CD8-positive, alpha-beta memory T cell (primary cell): Measurements from ENCODE around the gene MEGF6. TPM values are rescaled to one million over a fixed set of nuclear protein-coding genes. Genes with fewer than 3 reads are reported as not detected.
"Not testable (repeated sequence)": the region's sequence is repeated elsewhere in the genome, so short reads cannot be mapped to it uniquely, and the experiment has no call there.

Experiments used
- CTCF ChIA-PET: fragments of 350-600 bp; sonication (Branson Sonifier 250); formaldehyde crosslinking; loops from one replicate; lab custom pipeline; 2021; ENCODE audit warnings: antibody characterized with exemption; lab: Charles Lee
- POLR2A ChIA-PET: fragments of 350-600 bp; sonication (Branson Sonifier 250); formaldehyde crosslinking; loops from one replicate; lab custom pipeline; 2021; ENCODE audit warnings: antibody characterized with exemption; lab: Charles Lee
- DNase-seq, 5 donors: peaks; one replicate each; pipeline versions ENCODE4 v3.0.0 to v3.0.0-alpha.2; 2020 to 2022; ENCODE audit warnings: mixed read lengths in 1 of 5
- H3K27ac ChIP-seq: one replicate; pipeline ENCODE4 v1.7.0; 2013; ENCODE audit warnings: low read depth, mild to moderate bottlenecking, low read length, moderate library complexity
- H3K27me3 ChIP-seq: 2 replicates; pipeline ENCODE4 v1.7.0; 2013; ENCODE audit warnings: low read length, mild to moderate bottlenecking; ENCODE audit not compliant: insufficient read depth, poor library complexity, severe bottlenecking
- H3K36me3 ChIP-seq: 2 replicates; pipeline ENCODE4 v1.7.0; 2013; ENCODE audit warnings: mild to moderate bottlenecking, low read length, moderate library complexity; ENCODE audit not compliant: insufficient read depth
- H3K4me1 ChIP-seq: 2 replicates; pipeline ENCODE4 v1.7.0; 2013; ENCODE audit warnings: mild to moderate bottlenecking, low read length, moderate library complexity; ENCODE audit not compliant: insufficient read depth
- H3K4me3 ChIP-seq: 2 replicates; pipeline ENCODE4 v1.7.0; 2013; ENCODE audit warnings: mild to moderate bottlenecking, low read length
- H3K9me3 ChIP-seq: 2 replicates; pipeline ENCODE4 v1.7.0; 2013; ENCODE audit warnings: mild to moderate bottlenecking, low read length
- H3K27ac Mint-ChIP-seq, 8 donors: one replicate each; pipeline ENCODE4 v1.8.0; 2020 to 2021; ENCODE audit warnings: mixed read lengths in 8 of 8, mild to moderate bottlenecking in 6 of 8, inconsistent platforms in 3 of 8, moderate library complexity in 3 of 8
- H3K27me3 Mint-ChIP-seq, 2 donors: one replicate each; pipeline ENCODE4 v1.8.0; 2020 to 2021; ENCODE audit warnings: mixed read lengths in 2 of 2, mild to moderate bottlenecking in 1 of 2, moderate library complexity in 1 of 2
- H3K36me3 Mint-ChIP-seq, 3 donors: one replicate each; pipeline ENCODE4 v1.8.0; 2020 to 2021; ENCODE audit warnings: mixed read lengths in 3 of 3, inconsistent platforms in 1 of 3, mild to moderate bottlenecking in 1 of 3
- H3K4me1 Mint-ChIP-seq, 3 donors: one replicate each; pipeline ENCODE4 v1.8.0; 2020 to 2021; ENCODE audit warnings: mixed read lengths in 3 of 3, inconsistent platforms in 1 of 3, mild to moderate bottlenecking in 1 of 3
- H3K4me3 Mint-ChIP-seq, 7 donors: one replicate each; pipeline ENCODE4 v1.8.0; 2020 to 2021; ENCODE audit warnings: mixed read lengths in 7 of 7, mild to moderate bottlenecking in 6 of 7, moderate library complexity in 4 of 7, inconsistent platforms in 2 of 7
- H3K9me3 Mint-ChIP-seq, 5 donors: one replicate each; pipeline ENCODE4 v1.8.0; 2020 to 2022; ENCODE audit warnings: mixed read lengths in 5 of 5, mild to moderate bottlenecking in 3 of 5, moderate library complexity in 2 of 5, inconsistent platforms in 1 of 5
- polyA plus RNA-seq: library from polyadenylated mRNA; unstranded; fragments of 300-500 nt; fragmentation: Illumina TruSeq; gene quantifications from one replicate; pipeline ENCODE4 v1.2.3, GENCODE V29; 2021
- total RNA-seq, 2 experiments: library from RNA; stranded (reverse); gene quantifications; one replicate each; pipeline ENCODE4 v1.2.3, GENCODE V29; 2021

MEGF6 gene
- total and polyA plus RNA-seq, 3 experiments from 2014 or later = 3.4 to 12.0 (median 10.8) TPM

GRCh38 chr1:3572638-3573037 lies 38.7 kb downstream of the MEGF6 start:
- DNase-seq, H3K36me3 Mint-ChIP-seq, H3K4me3 Mint-ChIP-seq, H3K4me1 ChIP-seq, H3K27me3 ChIP-seq, H3K36me3 ChIP-seq, H3K9me3 ChIP-seq, POLR2A ChIA-PET, CTCF ChIA-PET, H3K9me3 Mint-ChIP-seq, H3K27me3 Mint-ChIP-seq, H3K27ac ChIP-seq, H3K27ac Mint-ChIP-seq, H3K4me3 ChIP-seq, H3K4me1 Mint-ChIP-seq: not testable (repeated sequence)

GRCh38 chr1:3571263-3571662 lies 40.0 kb downstream of the MEGF6 start:
- no peaks in the 10 kb centered on the region for H3K9me3 Mint-ChIP-seq
- CTCF ChIA-PET = no interaction called here
- no peaks in the 10 kb centered on the region for H3K27me3 Mint-ChIP-seq
- Histone ChIP-seq H3K9me3 (no peaks in the 10 kb centered on the region), H3K4me3 (no peak overlapping the region), H3K4me1 (no peaks in the 10 kb centered on the region), H3K27me3 (no peaks in the 10 kb centered on the region), H3K27ac (no peak overlapping the region), H3K36me3 (no peaks in the 10 kb centered on the region)
- no peaks in the 10 kb centered on the region for H3K4me1 Mint-ChIP-seq
- POLR2A ChIA-PET = no interaction called here
- no peaks in the 10 kb centered on the region for H3K36me3 Mint-ChIP-seq
- no peak overlapping the region for H3K27ac Mint-ChIP-seq
- DNase-seq = no peak
- H3K4me3 Mint-ChIP-seq = no peak overlapping the region

GRCh38 chr1:3570066-3570986 lies 41.0 kb downstream of the MEGF6 start:
- H3K9me3 ChIP-seq = no peaks in the 10 kb centered on the region
- H3K27ac ChIP-seq = no peak overlapping the region
- no peaks in the 10 kb centered on the region for H3K4me1 ChIP-seq
- no peaks in the 10 kb centered on the region for H3K27me3 ChIP-seq
- ChIA-PET POLR2A (no interaction called here), CTCF (no interaction called here)
- DNase-seq = no peak
- H3K36me3 ChIP-seq = no peaks in the 10 kb centered on the region
- H3K4me3 ChIP-seq = no peak overlapping the region
- Mint-ChIP-seq H3K4me1 (no peaks in the 10 kb centered on the region), H3K27me3 (no peaks in the 10 kb centered on the region), H3K4me3 (no peak overlapping the region), H3K27ac (no peak overlapping the region), H3K36me3 (no peaks in the 10 kb centered on the region), H3K9me3 (no peaks in the 10 kb centered on the region)

- Histone ChIP-seq H3K27ac (no peak overlapping the region), H3K36me3 (no peaks in the 10 kb centered on the region), H3K9me3 (no peaks in the 10 kb centered on the region), H3K4me1 (no peaks in the 10 kb centered on the region), H3K27me3 (no peaks in the 10 kb centered on the region), H3K4me3 (no peak overlapping the region)
- POLR2A ChIA-PET = no interaction called here
- CTCF ChIA-PET = no interaction called here
- H3K4me3 Mint-ChIP-seq = no peak overlapping the region
- H3K4me1 Mint-ChIP-seq = no peaks in the 10 kb centered on the region
- no peak overlapping the region for H3K27ac Mint-ChIP-seq
- no peaks in the 10 kb centered on the region for H3K36me3 Mint-ChIP-seq
- no peaks in the 10 kb centered on the region for H3K9me3 Mint-ChIP-seq
- no peak for DNase-seq
- H3K27me3 Mint-ChIP-seq = no peaks in the 10 kb centered on the region
Measured at GRCh38 chr1:3569436-3569835, 41.9 kb downstream of the MEGF6 start.

GRCh38 chr1:3568815-3569435 lies 42.4 kb downstream of the MEGF6 start:
- H3K36me3 ChIP-seq = no peaks in the 10 kb centered on the region
- no peak overlapping the region for H3K4me3 ChIP-seq
- no peaks in the 10 kb centered on the region for H3K4me1 ChIP-seq
- POLR2A ChIA-PET = no interaction called here
- Mint-ChIP-seq H3K4me3 (no peak overlapping the region), H3K27me3 (no peaks in the 10 kb centered on the region), H3K4me1 (no peaks in the 10 kb centered on the region), H3K9me3 (no peaks in the 10 kb centered on the region), H3K36me3 (no peaks in the 10 kb centered on the region), H3K27ac (peak overlapping the region in 1 of 8 donors; percentile 22)
- no peak for DNase-seq
- H3K27me3 ChIP-seq = no peaks in the 10 kb centered on the region
- H3K27ac ChIP-seq = no peak overlapping the region
- CTCF ChIA-PET = no interaction called here
- H3K9me3 ChIP-seq = no peaks in the 10 kb centered on the region

GRCh38 chr1:3566951-3567804 lies 44.1 kb downstream of the MEGF6 start:
- POLR2A ChIA-PET = no interaction called here
- Histone ChIP-seq H3K4me3 (no peak overlapping the region), H3K4me1 (no peaks in the 10 kb centered on the region), H3K9me3 (no peaks in the 10 kb centered on the region), H3K27me3 (no peaks in the 10 kb centered on the region), H3K36me3 (no peaks in the 10 kb centered on the region), H3K27ac (no peak overlapping the region)
- no peak for DNase-seq
- no peaks in the 10 kb centered on the region for H3K36me3 Mint-ChIP-seq
- peaks cover 2 to 3% of the 10 kb centered on the region in 2 donors for H3K27me3 Mint-ChIP-seq
- no peaks in the 10 kb centered on the region for H3K9me3 Mint-ChIP-seq
- CTCF ChIA-PET = interaction anchor here (0.7 to 4.7 kb wide), 2 partner anchors 47 to 54 kb away, joined by 3 to 18 read pairs; no protein-coding TSS in a partner anchor
- no peaks in the 10 kb centered on the region for H3K4me1 Mint-ChIP-seq
- H3K27ac Mint-ChIP-seq = no peak overlapping the region
- no peak overlapping the region for H3K4me3 Mint-ChIP-seq

- no peaks in the 10 kb centered on the region for H3K4me1 ChIP-seq
- no peaks in the 10 kb centered on the region for H3K9me3 Mint-ChIP-seq
- H3K36me3 ChIP-seq = no peaks in the 10 kb centered on the region
- no peaks in the 10 kb centered on the region for H3K9me3 ChIP-seq
- CTCF ChIA-PET = interaction anchor here (0.7 to 4.7 kb wide), 4 partner anchors 13 to 55 kb away, joined by 3 to 18 read pairs (median 8); no protein-coding TSS in a partner anchor
- no peak for DNase-seq
- H3K4me3 ChIP-seq = no peak overlapping the region
- peaks cover 4 to 7% of the 10 kb centered on the region in 2 donors for H3K27me3 Mint-ChIP-seq
- POLR2A ChIA-PET = no interaction called here
- H3K27ac ChIP-seq = no peak overlapping the region
- H3K27me3 ChIP-seq = no peaks in the 10 kb centered on the region
- H3K4me1 Mint-ChIP-seq = no peaks in the 10 kb centered on the region
- H3K36me3 Mint-ChIP-seq = no peaks in the 10 kb centered on the region
- no peak overlapping the region for H3K4me3 Mint-ChIP-seq
- no peak overlapping the region for H3K27ac Mint-ChIP-seq
Measured at GRCh38 chr1:3566003-3566885, 45.1 kb downstream of the MEGF6 start.
